NOMO-1 treated with dmso at 0.1 percent for 144 hours (cell line): ENCODE results near the gene VASN.
"Not testable (repeated sequence)": the region's sequence is repeated elsewhere in the genome, so short reads cannot be mapped to it uniquely, and the experiment has no call there.

Experiments
- DNase-seq: peaks from one replicate; lab custom pipeline; 2025; ENCODE audit not compliant: unreplicated experiment; lab: John Stamatoyannopoulos, UW

Gene VASN

GRCh38 chr16:4336701-4337539 is 34.7 kb upstream of the VASN start:
- no peak for DNase-seq

- no peak for DNase-seq
Observed at GRCh38 chr16:4337540-4338088, 34.0 kb upstream of the VASN start.

GRCh38 chr16:4338125-4338582 is 33.5 kb upstream of the VASN start:
- no peak for DNase-seq

DNA sequence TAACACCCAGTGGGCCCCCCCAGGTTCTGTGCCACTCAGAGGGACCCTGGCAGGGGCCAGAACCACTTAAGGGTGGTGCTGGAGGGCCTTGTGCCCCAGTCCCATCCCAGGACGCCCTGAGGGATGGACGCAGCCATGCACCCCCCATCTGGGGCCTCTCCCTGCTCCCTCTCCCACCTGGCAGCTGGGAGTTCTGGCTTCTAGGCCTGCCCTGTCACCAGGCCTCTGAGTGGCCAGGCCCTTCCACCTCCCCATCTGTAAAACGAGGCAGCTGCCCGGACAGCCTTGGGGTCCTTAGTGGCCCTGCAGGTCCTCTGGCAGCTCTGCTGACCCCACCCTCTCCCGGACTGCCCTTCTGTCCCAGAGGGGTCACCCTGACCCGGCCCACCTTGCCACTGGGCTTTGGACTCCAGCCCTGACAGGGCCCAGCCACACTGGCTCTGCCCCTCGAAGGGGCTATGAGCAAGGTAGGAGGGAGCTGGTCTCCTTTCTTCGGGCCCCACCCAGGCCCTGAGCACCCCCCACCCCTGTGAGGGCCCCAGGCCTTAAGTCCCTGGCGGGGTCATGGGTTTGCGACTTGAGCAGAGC is 32.8 kb upstream of the VASN start:
- DNase-seq, result no peak

GRCh38 chr16:4339455-4339854 is 32.2 kb upstream of the VASN start:
- DNase-seq, result no peak

DNA sequence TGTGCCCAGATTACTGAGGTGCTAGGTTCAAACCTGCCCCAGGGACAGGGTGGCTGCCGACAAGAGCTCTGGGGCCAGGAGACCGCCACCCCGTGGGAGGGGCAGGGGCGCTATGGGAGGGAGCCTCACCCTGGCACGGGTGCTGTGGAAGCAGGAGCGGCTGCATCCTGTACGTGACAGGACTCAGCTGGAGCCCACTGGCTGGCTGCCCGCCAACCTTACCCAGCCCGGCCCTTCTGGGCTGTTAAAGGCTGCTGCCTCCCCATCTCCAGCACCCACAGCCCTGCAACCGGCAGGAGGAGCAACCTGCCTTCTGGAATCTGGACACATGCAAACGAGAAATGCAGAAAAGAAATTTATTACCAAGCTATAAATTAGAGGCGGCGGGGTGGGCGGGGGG is 31.7 kb upstream of the VASN start:
- DNase-seq, result no peak

GRCh38 chr16:4340443-4340842 is 31.2 kb upstream of the VASN start:
- no peak for DNase-seq

GRCh38 chr16:4341250-4341649 is 30.4 kb upstream of the VASN start:
- DNase-seq, result no peak

DNA sequence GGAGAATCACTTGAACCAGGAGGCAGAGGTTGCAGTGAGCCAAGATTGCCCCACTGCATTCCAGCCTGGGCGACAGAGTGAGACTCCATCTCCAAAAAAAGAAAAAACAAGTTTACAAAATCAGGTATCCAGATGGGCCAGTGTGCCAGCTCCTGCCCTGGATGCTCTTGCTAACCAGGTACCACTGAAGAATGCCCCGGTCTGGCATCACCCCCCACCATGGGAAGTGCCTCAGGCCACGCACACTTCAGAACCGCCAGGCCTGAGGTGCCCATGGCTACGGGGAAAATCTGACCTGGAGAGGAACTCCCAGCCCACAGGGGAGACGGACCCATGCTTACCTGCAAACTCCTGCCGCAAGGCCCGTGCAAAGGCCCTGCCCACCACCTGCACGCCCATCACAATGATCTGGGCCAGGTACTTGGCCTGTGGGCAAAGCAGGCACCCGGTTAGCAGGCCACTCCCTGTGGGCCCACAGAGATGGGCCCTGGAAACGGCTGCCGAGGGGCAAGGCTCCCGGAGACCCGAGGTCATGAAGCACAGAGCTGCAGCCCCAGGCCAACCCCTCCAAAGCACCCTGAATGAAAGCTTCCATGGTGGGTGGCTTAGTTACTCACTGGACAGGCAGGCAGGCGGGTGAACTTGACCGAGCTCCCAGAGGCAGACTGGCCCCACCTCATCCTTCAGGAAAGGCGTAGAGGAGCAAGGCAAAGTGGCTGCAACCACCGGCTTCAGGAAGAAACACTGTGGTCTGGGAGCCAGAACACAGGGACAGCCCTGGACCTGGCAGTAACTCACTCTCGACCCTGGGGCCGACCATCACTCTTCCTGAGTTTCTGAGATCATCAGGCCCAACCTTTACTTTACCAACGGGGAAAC is 28.5 kb upstream of the VASN start:
- DNase-seq, result no peak

DNA sequence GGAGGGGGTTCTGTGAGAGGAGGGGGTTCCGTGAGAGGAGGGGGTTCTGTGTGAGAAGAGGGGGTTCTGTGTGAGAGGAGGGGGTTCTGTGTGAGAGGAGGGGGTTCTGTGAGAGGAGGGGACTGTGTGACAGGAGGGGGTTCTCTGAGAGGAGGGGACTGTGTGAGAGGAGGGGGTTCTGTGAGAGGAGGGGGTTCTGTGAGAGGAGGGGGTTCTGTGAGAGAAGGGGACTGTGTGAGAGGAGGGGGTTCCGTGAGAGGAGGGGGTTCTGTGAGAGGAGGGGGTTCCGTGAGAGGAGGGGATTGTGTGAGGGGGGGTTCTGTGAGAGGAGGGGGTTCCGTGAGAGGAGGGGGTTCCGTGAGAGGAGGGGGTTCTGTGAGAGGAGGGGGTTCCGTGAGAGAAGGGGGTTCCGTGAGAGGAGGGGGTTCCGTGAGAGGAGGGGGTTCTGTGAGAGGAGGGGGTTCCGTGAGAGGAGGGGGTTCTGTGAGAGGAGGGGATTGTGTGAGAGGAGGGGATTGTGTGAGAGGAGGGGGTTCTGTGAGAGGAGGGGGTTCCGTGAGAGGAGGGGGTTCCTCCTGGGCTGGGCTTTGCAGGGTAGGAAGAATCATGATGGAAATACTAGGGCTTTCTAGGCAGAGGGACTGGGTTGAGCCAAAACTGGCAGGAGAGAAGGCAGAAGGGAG is 27.2 kb upstream of the VASN start:
- DNase-seq, result not testable (repeated sequence)

DNA sequence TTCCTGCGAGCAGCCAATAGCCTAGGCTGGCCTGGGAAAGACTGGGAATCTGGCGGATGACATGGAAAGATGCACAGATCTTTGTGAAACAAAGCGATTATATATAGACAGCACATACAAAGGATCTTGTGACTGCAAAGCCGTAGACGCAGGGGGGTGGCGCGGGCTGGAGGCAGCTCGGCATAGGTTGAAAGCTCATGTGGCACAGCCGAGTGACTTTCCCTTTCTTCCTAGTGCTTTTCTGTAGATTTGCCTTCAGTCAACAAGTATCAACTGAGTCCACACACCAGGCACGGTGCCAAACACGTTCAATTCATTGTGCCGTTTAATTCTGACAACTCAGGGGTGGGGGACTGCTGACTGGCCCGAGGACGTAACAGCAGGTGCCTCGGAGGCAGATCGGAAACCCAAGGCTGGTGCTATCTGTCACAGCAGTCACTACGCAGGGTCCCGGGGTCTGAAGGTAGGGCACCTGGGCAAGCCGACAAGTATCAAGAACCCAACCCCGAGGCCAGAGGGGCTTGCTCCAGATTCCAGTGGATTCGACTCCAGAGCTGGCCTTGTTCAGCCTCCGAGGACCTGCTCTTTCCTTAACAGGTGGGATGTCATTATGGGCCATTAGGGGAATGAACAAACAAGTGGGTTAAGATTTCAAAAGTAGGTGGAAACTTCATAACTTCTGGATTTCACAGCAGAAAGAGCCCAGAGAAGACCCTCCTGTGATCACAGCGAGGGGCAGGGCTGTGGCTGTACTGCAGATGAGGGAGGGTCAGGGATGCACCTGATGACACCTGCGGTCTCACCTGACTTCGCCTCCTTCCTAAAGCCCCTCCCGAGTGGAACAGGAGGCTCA is 26.4 kb upstream of the VASN start:
- DNase-seq, result no peak

DNA sequence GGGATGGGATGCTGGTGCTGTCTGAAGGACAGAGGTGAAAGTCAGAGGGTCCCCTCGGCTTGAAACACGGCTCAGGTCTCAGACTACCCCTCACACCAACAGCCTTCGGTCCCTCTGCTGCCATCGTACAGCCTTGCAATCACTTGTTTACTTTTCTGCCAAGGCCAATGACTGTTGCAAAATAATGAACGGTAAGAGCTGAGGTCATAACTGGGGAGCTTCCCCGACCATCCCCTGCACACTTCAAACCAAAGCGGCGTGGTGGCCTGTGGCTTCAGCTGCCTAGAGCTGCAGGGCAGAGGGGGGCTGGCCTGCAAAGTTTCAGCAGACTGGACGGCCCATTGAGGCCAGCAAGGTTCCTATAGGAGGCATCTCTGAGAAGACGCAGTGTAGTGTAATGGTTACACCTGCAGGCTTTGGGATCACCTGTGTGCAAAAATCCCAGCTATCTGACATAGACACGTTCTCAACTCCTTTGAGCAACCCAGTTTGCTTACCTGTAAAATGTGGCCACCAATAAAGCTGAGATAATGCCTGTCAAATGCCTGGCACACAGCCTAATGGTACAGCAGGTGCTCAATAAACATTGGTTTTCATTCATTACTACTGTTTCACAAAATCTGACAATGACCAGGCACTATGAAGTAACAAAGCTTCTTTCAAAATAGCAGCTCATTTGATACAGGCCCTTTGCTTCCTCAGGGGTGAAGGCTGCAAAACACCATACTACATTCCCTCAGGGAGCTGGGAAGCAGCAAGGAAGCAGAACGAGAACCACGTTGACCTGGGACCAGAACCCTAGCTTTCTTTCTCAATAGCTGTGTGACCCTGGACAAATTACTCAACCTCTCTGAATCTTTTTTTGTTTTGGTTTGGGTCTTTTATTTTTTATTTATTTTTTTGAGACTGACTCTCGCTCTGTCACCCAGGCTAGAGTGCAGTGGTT is 25.5 kb upstream of the VASN start:
- DNase-seq, result peak; percentile 61

GRCh38 chr16:4347010-4347409 is 24.6 kb upstream of the VASN start:
- peak; percentile 78 for DNase-seq

- no peak for DNase-seq
Observed at GRCh38 chr16:4347765-4348509, 23.7 kb upstream of the VASN start.

GRCh38 chr16:4349332-4349731 is 22.3 kb upstream of the VASN start:
- DNase-seq, result no peak

DNA sequence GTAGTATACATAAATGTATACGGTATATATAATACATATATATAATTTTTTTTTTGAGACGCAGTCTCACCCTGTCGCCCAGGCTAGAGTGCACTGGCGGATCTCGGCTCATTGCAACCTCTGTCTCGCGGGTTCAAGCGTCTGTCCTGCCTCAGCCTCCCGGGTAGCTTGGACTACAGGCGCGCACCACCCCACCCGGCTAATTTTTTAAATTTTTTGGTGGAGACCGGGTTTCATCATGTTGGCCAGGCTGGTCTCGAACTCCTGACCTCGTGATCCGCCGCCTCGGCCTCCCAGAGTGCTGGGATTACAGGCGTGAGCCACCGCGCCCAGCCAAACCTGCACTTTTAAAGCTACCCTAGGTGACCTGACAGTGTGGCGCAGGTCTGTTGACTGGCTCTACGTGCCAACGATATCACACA is 21.3 kb upstream of the VASN start:
- DNase-seq, result no peak

DNA sequence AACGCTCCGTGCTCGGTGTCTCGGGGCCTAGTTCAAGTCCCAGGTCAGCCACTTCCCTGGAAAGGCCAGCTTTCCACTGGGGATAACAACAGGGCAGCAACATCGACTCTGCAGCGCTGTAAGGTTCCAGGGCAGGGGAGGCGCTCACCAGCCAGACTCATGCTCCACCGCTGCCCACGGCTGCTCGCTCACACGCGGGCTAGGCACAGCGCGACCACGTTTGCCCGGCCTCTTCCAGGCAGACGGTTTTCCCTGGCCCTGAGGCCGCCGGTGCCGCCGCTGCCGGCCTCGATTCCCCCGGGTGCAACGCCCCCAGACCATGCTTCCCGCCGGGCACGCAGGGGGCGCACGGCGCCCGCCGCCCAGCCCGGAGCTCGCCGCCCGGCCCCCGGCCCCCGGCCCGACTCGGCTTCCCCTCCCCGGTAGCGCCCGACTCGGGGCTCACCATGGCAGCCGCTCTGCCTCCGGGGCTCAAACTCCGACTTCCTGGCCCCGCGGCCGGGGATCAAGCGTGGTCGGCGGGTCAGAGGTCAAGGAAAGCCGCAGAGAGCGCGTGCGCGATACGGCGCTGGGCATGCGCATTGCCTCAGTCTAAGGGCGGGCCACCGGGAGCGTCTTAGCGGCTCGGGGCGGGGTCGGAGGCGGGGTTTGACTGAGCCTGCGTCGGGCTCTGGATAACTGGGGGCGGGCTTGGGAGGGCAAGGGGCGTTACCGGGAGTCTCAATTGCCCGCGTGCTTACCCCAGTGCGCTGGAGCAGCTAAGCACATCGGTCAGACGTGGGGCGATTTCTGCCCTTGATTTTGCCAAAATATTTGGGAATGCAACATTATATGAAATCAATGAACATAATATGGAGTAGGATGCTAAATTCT is 20.6 kb upstream of the VASN start, which contains the start of gene PAM16:
TSS of gene PAM16 (minus strand) at position 535 of the 873 bp plus-strand sequence. CDS start at position 448, 87 bp downstream.
- peak; percentile 94 for DNase-seq
